ENCODE results near the gene PRUNE2.

The PRUNE2 gene

GRCh38 chr9:76856016-76856415 lies 49.9 kb downstream of the PRUNE2 start:
- no peak for DNase-seq

- no peak for DNase-seq
Measured at GRCh38 chr9:76855015-76855414, 50.9 kb downstream of the PRUNE2 start.

GRCh38 chr9:76852026-76852425 lies 53.9 kb downstream of the PRUNE2 start:
- DNase-seq = no peak

GRCh38 chr9:76846297-76846696 lies 59.6 kb downstream of the PRUNE2 start:
- no peak for DNase-seq

- no peak for DNase-seq
Measured at GRCh38 chr9:76845254-76845653, 60.7 kb downstream of the PRUNE2 start.

- no peak for DNase-seq
Measured at GRCh38 chr9:76835571-76836283, 70.2 kb downstream of the PRUNE2 start.

GRCh38 chr9:76828447-76828846 lies 77.5 kb downstream of the PRUNE2 start:
- no peak for DNase-seq

- DNase-seq = no peak
Measured at GRCh38 chr9:76827296-76828080, 78.4 kb downstream of the PRUNE2 start.

GRCh38 chr9:76820431-76820830 lies 85.5 kb downstream of the PRUNE2 start:
- DNase-seq = no peak

- no peak for DNase-seq
Measured at GRCh38 chr9:76818271-76818670, 87.6 kb downstream of the PRUNE2 start.

- no peak for DNase-seq
Measured at GRCh38 chr9:76817489-76817888, 88.4 kb downstream of the PRUNE2 start.

- DNase-seq = no peak
Measured at GRCh38 chr9:76812591-76812990, 93.3 kb downstream of the PRUNE2 start.

GRCh38 chr9:76810377-76810957 lies 95.4 kb downstream of the PRUNE2 start:
- peak; percentile 58 to 70 for DNase-seq

GRCh38 chr9:76808636-76809035 lies 97.3 kb downstream of the PRUNE2 start:
- no peak for DNase-seq

GRCh38 chr9:76803762-76804161 lies 102.2 kb downstream of the PRUNE2 start:
- DNase-seq = no peak

- DNase-seq = no peak
Measured at GRCh38 chr9:76803083-76803482, 102.8 kb downstream of the PRUNE2 start.

- no peak for DNase-seq
Measured at GRCh38 chr9:76800901-76801300, 105.0 kb downstream of the PRUNE2 start.

- no peak for DNase-seq
Measured at GRCh38 chr9:76799473-76799872, 106.4 kb downstream of the PRUNE2 start.

- DNase-seq = peak; percentile 4 to 17
Measured at GRCh38 chr9:76798527-76798926, 107.4 kb downstream of the PRUNE2 start.

- DNase-seq = peak in 1 of 2 experiments; percentile 3
Measured at GRCh38 chr9:76796296-76796695, 109.6 kb downstream of the PRUNE2 start.

GRCh38 chr9:76793784-76794431 lies 112.0 kb downstream of the PRUNE2 start:
- DNase-seq = no peak

GRCh38 chr9:76789840-76790239 lies 116.1 kb downstream of the PRUNE2 start:
- no peak for DNase-seq

- DNase-seq = peak; percentile 71 to 72
Measured at GRCh38 chr9:76787677-76788076, 118.2 kb downstream of the PRUNE2 start.
